Neuronal stem cell (in vitro differentiated cells): ENCODE measurements around the gene S100A9.
"Not testable (repeated sequence)": the region's sequence is repeated elsewhere in the genome, so short reads cannot be mapped to it uniquely, and the experiment has no call there.

ENCODE experiments used
- DNase-seq: peaks from one replicate; pipeline ENCODE4 v3.0.0-alpha.2; 2013; ENCODE audit warnings: low spot score
- H2AFZ ChIP-seq: one replicate; pipeline ENCODE4 v1.6.1; 2013; ENCODE audit warnings: mild to moderate bottlenecking, low read length, inconsistent platforms
- H2AK5ac ChIP-seq: 2 replicates; pipeline ENCODE4 v1.6.1; 2013; ENCODE audit warnings: low read depth, mild to moderate bottlenecking, inconsistent platforms, low read length, moderate library complexity, mixed read lengths
- H2BK120ac ChIP-seq: 2 replicates; pipeline ENCODE4 v1.6.1; 2013; ENCODE audit warnings: low read depth, mild to moderate bottlenecking, inconsistent platforms, low read length, moderate library complexity, mixed read lengths
- H2BK12ac ChIP-seq: one replicate; pipeline ENCODE4 v1.6.1; 2013; ENCODE audit warnings: low read length, inconsistent platforms
- H2BK15ac ChIP-seq: 2 replicates; pipeline ENCODE4 v1.6.1; 2013; ENCODE audit warnings: mild to moderate bottlenecking, low read length, inconsistent platforms, mixed read lengths
- H2BK5ac ChIP-seq: one replicate; pipeline ENCODE4 v1.6.1; 2013; ENCODE audit warnings: inconsistent platforms, mild to moderate bottlenecking, low read length, moderate library complexity
- H3K14ac ChIP-seq: one replicate; pipeline ENCODE4 v1.6.1; 2013; ENCODE audit warnings: low read length, inconsistent platforms
- H3K18ac ChIP-seq: 2 replicates; pipeline ENCODE4 v1.6.1; 2013; ENCODE audit warnings: low read length, inconsistent platforms
- H3K23ac ChIP-seq: 2 replicates; pipeline ENCODE4 v1.6.1; 2013; ENCODE audit warnings: low read depth, mild to moderate bottlenecking, mixed read lengths, low read length, inconsistent platforms; ENCODE audit not compliant: poor library complexity
- H3K27ac ChIP-seq: replicated peaks from 3 replicates; pipeline ENCODE4 v1.5.1; 2013; ENCODE audit warnings: low read length, inconsistent platforms
- H3K27me3 ChIP-seq, 3 experiments: 2 replicates each; pipeline ENCODE4 v1.6.1; 2013; ENCODE audit warnings: low read length in 3 of 3, mild to moderate bottlenecking in 2 of 3, inconsistent platforms in 1 of 3, low read depth in 1 of 3, mixed read lengths in 1 of 3, moderate library complexity in 1 of 3; ENCODE audit not compliant: control insufficient read depth in 3 of 3, insufficient read depth in 3 of 3
- H3K36me3 ChIP-seq, 2 donors: replicated peaks in 1 of 2; 2 replicates each; pipeline ENCODE4 v1.6.1; 2013; ENCODE audit warnings: low read length in 2 of 2; ENCODE audit not compliant: control insufficient read depth in 2 of 2, insufficient read depth in 2 of 2
- H3K4ac ChIP-seq: 2 replicates; pipeline ENCODE4 v1.6.1; 2013; ENCODE audit warnings: inconsistent platforms, mild to moderate bottlenecking, low read length, moderate library complexity
- H3K4me1 ChIP-seq, 2 donors: 1 replicate in 1 of 2; 2 replicates in 1 of 2; pipeline ENCODE4 v1.6.1; 2013; ENCODE audit warnings: low read length in 2 of 2, low read depth in 1 of 2; ENCODE audit not compliant: control insufficient read depth in 2 of 2, insufficient read depth in 1 of 2
- H3K4me2 ChIP-seq: one replicate; pipeline ENCODE4 v1.6.1; 2013; ENCODE audit warnings: mild to moderate bottlenecking, low read length, inconsistent platforms; ENCODE audit not compliant: insufficient read depth, poor library complexity, severe bottlenecking
- H3K4me3 ChIP-seq, 2 donors: 2 replicates each; pipeline ENCODE4 v1.5.1; 2013; ENCODE audit warnings: low read length in 2 of 2, mild to moderate bottlenecking in 2 of 2, inconsistent platforms in 1 of 2, moderate library complexity in 1 of 2
- H3K79me1 ChIP-seq: one replicate; pipeline ENCODE4 v1.6.1; 2013; ENCODE audit warnings: low read depth, mild to moderate bottlenecking, inconsistent platforms, low read length, moderate library complexity
- H3K9ac ChIP-seq: one replicate; pipeline ENCODE4 v1.6.1; 2013; ENCODE audit warnings: mild to moderate bottlenecking, low read depth, low read length, inconsistent platforms; ENCODE audit not compliant: poor library complexity
- H3K9me3 ChIP-seq, 2 donors: replicated peaks in 1 of 2; 2 replicates each; pipeline versions ENCODE3 to v1.6.1; 2013; ENCODE audit warnings: low read length in 2 of 2, mild to moderate bottlenecking in 2 of 2, inconsistent platforms in 1 of 2, low read depth in 1 of 2, mixed read lengths in 1 of 2, moderate library complexity in 1 of 2; ENCODE audit not compliant: control insufficient read depth in 2 of 2, insufficient read depth in 1 of 2
- H4K8ac ChIP-seq: one replicate; pipeline ENCODE4 v1.6.1; 2013; ENCODE audit warnings: low read depth, mild to moderate bottlenecking, inconsistent platforms, low read length, moderate library complexity
- H4K91ac ChIP-seq: one replicate; pipeline ENCODE4 v1.6.1; 2013; ENCODE audit warnings: low read length, low read depth, mild to moderate bottlenecking, inconsistent platforms; ENCODE audit not compliant: poor library complexity
- WGBS, 2 donors: extraction: QIAGEN DNeasy Blood & Tissue Kit; methylation state at CpG; one replicate each; pipeline ENCODE4 v1.1.7; 2013; ENCODE audit warnings: missing lambda C conversion rate in 2 of 2, mixed read lengths in 1 of 2; ENCODE audit not compliant: insufficient read length in 2 of 2, insufficient replicate concordance in 1 of 2; ENCODE audit errors: extremely low coverage in 2 of 2; 5-methylcytosine and 5-hydroxymethylcytosine counted together

Gene S100A9

GRCh38 chr1:153404086-153404635 is 46.5 kb downstream of the S100A9 start:
- Histone ChIP-seq H2AFZ (no peak overlapping the region), H2BK5ac (no peak overlapping the region), H3K4me2 (no peak overlapping the region), H2BK120ac (no peak overlapping the region), H2BK15ac (no peak overlapping the region), H3K18ac (no peak overlapping the region), H3K27me3 (peaks cover 0 to 23% (median 0%) of the 10 kb centered on the region in 3 experiments), H3K23ac (no peak overlapping the region), H3K4ac (no peak overlapping the region), H3K27ac (no peak overlapping the region), H3K14ac (no peak overlapping the region), H2AK5ac (no peak overlapping the region), H2BK12ac (no peak overlapping the region), H3K4me3 (no peak overlapping the region), H4K91ac (no peak overlapping the region), H3K36me3 (no peaks in the 10 kb centered on the region), H3K79me1 (no peaks in the 10 kb centered on the region), H3K9ac (no peak overlapping the region), H3K4me1 (no peaks in the 10 kb centered on the region), H4K8ac (no peak overlapping the region), H3K9me3 (no peaks in the 10 kb centered on the region)
- no peak for DNase-seq
- WGBS, 2 donors: no CpG with 5 or more reads among the region's 7 CpGs

- H2AK5ac ChIP-seq: no peak overlapping the region
- H4K91ac ChIP-seq: no peak overlapping the region
- DNase-seq: no peak
- H4K8ac ChIP-seq: no peak overlapping the region
- no peak overlapping the region for H3K4ac ChIP-seq
- peaks cover 0 to 21% (median 0%) of the 10 kb centered on the region in 3 experiments for H3K27me3 ChIP-seq
- H3K79me1 ChIP-seq: no peaks in the 10 kb centered on the region
- no CpG with 5 or more reads among the region's 15 CpGs for WGBS, 2 donors
- no peak overlapping the region for H3K27ac ChIP-seq
- no peak overlapping the region for H2BK5ac ChIP-seq
- H2BK120ac ChIP-seq: no peak overlapping the region
- no peak overlapping the region for H3K23ac ChIP-seq
- no peak overlapping the region for H2BK12ac ChIP-seq
- no peak overlapping the region for H2AFZ ChIP-seq
- no peak overlapping the region for H3K14ac ChIP-seq
- no peaks in the 10 kb centered on the region for H3K9me3 ChIP-seq
- no peaks in the 10 kb centered on the region for H3K36me3 ChIP-seq
- H2BK15ac ChIP-seq: no peak overlapping the region
- peak overlapping the region in 1 of 2 donors; percentile 28 for H3K4me3 ChIP-seq
- no peak overlapping the region for H3K9ac ChIP-seq
- no peaks in the 10 kb centered on the region for H3K4me1 ChIP-seq
- no peak overlapping the region for H3K18ac ChIP-seq
- no peak overlapping the region for H3K4me2 ChIP-seq
Measured at GRCh38 chr1:153404768-153405167, 47.1 kb downstream of the S100A9 start.

DNA sequence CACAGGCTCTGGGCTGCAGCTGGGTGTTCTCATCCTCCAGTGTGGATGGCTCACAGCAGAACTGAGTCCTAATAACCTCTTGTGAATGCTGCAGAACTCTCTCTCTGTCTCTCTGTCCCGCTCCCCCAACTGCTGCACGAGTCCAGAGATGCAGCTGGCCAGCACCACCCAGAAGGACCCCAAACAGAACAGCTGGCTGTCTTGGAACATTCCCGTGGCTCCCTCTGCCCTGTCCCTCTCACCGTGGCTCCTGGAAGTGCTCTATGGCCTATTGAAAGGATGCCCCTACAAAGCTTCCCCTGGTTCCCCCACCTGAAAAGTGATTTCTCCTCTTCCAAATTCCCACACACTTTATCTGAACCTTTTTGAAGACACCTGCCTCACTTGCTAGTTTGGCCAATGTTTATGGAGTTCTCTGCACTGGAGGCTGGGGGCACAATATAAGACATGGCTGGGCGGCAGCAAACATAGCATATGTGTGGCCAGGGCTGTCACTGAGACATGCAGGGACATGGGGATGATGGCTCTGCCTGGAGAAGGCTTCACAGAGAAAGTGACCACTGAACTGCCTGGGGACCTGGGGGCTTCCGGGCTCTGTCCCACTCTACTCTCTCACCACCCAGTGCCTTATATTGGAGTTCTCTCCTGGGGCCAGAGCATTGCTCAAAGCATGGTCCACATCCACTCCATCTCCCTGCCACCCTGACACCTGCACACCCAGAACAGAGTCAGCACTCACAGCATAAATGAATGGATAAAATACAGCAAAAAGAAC is 48.4 kb downstream of the S100A9 start:
- H4K91ac ChIP-seq, H3K14ac ChIP-seq, H3K9me3 ChIP-seq, H3K4me3 ChIP-seq, H3K4me2 ChIP-seq, H3K4ac ChIP-seq, H4K8ac ChIP-seq, H2BK120ac ChIP-seq, H2AFZ ChIP-seq, DNase-seq, H3K23ac ChIP-seq, H2BK12ac ChIP-seq, H2BK5ac ChIP-seq, H3K36me3 ChIP-seq, H2AK5ac ChIP-seq, H3K4me1 ChIP-seq, H3K18ac ChIP-seq, H3K79me1 ChIP-seq, H2BK15ac ChIP-seq, H3K9ac ChIP-seq, H3K27ac ChIP-seq: not testable (repeated sequence)
- H3K27me3 ChIP-seq: peaks cover 0 to 17% (median 0%) of the 10 kb centered on the region in 3 experiments
- WGBS, 2 donors: no CpG with 5 or more reads among the region's 6 CpGs

DNA sequence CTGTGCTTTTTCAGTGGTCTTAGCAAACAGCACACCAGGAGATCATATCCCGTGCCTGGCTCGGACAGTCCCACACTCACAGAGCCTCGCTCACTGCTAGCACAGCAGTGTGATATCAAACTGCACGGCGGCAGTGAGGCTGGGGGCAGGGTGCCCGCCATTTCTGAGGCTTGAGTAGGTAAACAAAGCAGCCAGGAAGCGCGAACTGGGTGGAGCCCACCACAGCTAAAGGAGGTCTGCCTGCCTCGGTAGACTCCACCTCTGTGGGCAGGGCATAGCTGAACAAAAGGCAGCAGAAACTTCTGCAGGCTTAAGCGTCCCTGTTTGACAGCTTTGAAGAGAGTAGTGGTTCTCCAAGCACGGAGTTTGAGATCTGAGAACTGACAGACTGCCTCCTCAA is 49.6 kb downstream of the S100A9 start:
- H3K14ac ChIP-seq, DNase-seq, H3K4me2 ChIP-seq, H3K27ac ChIP-seq, H3K9me3 ChIP-seq, H3K79me1 ChIP-seq, H2BK12ac ChIP-seq, H3K9ac ChIP-seq, H3K4me3 ChIP-seq, H2AK5ac ChIP-seq, H2AFZ ChIP-seq, H4K91ac ChIP-seq, H3K4ac ChIP-seq, H3K4me1 ChIP-seq, H2BK120ac ChIP-seq, H2BK5ac ChIP-seq, H3K36me3 ChIP-seq, H3K27me3 ChIP-seq, H2BK15ac ChIP-seq: not testable (repeated sequence)
- no CpG with 5 or more reads among the region's 11 CpGs for WGBS, 2 donors
- Histone ChIP-seq H3K18ac (peak overlapping the region; percentile 76), H3K23ac (peak overlapping the region; percentile 80), H4K8ac (peak overlapping the region; percentile 23)
